GM12878 (cell line): ENCODE measurements around the gene TMEM198. TPM values are rescaled to one million over a fixed set of nuclear protein-coding genes. Genes with fewer than 3 reads are reported as not detected.

ENCODE experiments used
- ATAC-seq: fragments of 200-7000 bp; cut with Tn5 transposase; 3 replicates; pipeline ENCODE4 v1.9.1; 2020; ENCODE audit warnings: mild to moderate bottlenecking, moderate library complexity
- BruUV-seq: library from RNA; stranded (reverse); fragments of 400-500 nt; replicated peaks from 2 replicates; lab custom pipeline; 2021; lab: Mats Ljungman, UMichigan
- CTCF ChIA-PET: fragments of 300-600 bp; sonication (Branson Sonifier 250); formaldehyde crosslinking; extraction: SDS; loops from one replicate; lab custom pipeline; 2021; ENCODE audit warnings: inconsistent platforms; lab: Yijun Ruan, JAX
- POLR2A ChIA-PET: fragments of 350-600 bp; formaldehyde crosslinking; extraction: SDS; loops from one replicate; lab custom pipeline; 2021; ENCODE audit warnings: inconsistent platforms; lab: Charles Lee
- RAD21 ChIA-PET: fragments of 300-600 bp; sonication (Branson Sonifier 250); formaldehyde crosslinking; loops from one replicate; lab custom pipeline; 2023; ENCODE audit warnings: antibody characterized with exemption; ENCODE audit not compliant: unreplicated experiment; lab: Charles Lee
- SMC1A ChIA-PET: fragments of 300-600 bp; sonication (Branson Sonifier 250); formaldehyde crosslinking; loops from one replicate; lab custom pipeline; 2023; ENCODE audit not compliant: unreplicated experiment, uncharacterized antibody; lab: Charles Lee
- DNase-seq: peaks from one replicate; pipeline ENCODE4 v3.0.0-alpha.2; 2011; ENCODE audit warnings: low read depth, low spot score
- FAIRE-seq: peaks from 3 replicates; lab custom pipeline; 2011; peaks lifted over from hg19 to GRCh38; lab: Jason Lieb, UNC
- H2AFZ ChIP-seq: 2 replicates; pipeline ENCODE4 v1.6.0; 2011; ENCODE audit warnings: low read depth, low read length, control low read depth; ENCODE audit not compliant: control insufficient read depth
- H3K27ac ChIP-seq: 2 replicates; pipeline ENCODE4 v1.5.1; 2011; ENCODE audit warnings: control low read depth; ENCODE audit not compliant: control insufficient read depth, insufficient read depth
- H3K27me3 ChIP-seq, 2 experiments: replicated peaks in 1 of 2; 2 replicates each; pipeline versions ENCODE4 v1.6.0 to v1.6.1; 2011; ENCODE audit warnings: low read length in 1 of 2; ENCODE audit not compliant: control insufficient read depth in 2 of 2, insufficient read depth in 2 of 2
- H3K36me3 ChIP-seq, 2 experiments: 2 replicates each; pipeline ENCODE4 v1.5.1; 2011; ENCODE audit warnings: low read length in 1 of 2; ENCODE audit not compliant: control insufficient read depth in 2 of 2, insufficient read depth in 2 of 2
- H3K4me1 ChIP-seq: 2 replicates; pipeline ENCODE4 v1.6.1; 2011; ENCODE audit warnings: mild to moderate bottlenecking, low read length, moderate library complexity, mixed read lengths; ENCODE audit not compliant: control insufficient read depth, insufficient read depth
- H3K4me2 ChIP-seq: 2 replicates; pipeline ENCODE4 v1.6.0; 2011; ENCODE audit warnings: control low read depth; ENCODE audit not compliant: control insufficient read depth, insufficient read depth
- H3K4me3 ChIP-seq: fragments of 200-600 bp; sonication (generic); 2 replicates; pipeline ENCODE4 v1.5.1; 2016
- H3K79me2 ChIP-seq: 2 replicates; pipeline ENCODE4 v1.6.0; 2011; ENCODE audit warnings: low read length; ENCODE audit not compliant: control insufficient read depth, insufficient read depth
- H3K9ac ChIP-seq: 2 replicates; pipeline ENCODE4 v1.8.0; 2011; ENCODE audit warnings: low read length, control low read depth, mixed read lengths; ENCODE audit not compliant: control insufficient read depth, insufficient read depth
- H3K9me3 ChIP-seq: replicated peaks from 3 replicates; pipeline ENCODE4 v1.5.1; 2011; ENCODE audit warnings: mild to moderate bottlenecking, low read length; ENCODE audit not compliant: control insufficient read depth, insufficient read depth
- H4K20me1 ChIP-seq: 2 replicates; pipeline ENCODE4 v1.6.0; 2011; ENCODE audit not compliant: control insufficient read depth, insufficient read depth
- CREM ChIP-seq: IDR thresholded peaks from 2 replicates; pipeline ENCODE4 v1.6.1; 2014; ENCODE audit warnings: antibody characterized with exemption, low read depth
- DPF2 ChIP-seq: fragments of 450-650 bp; IDR thresholded peaks from 2 replicates; pipeline ENCODE4 v1.6.1; 2017; ENCODE audit warnings: mild to moderate bottlenecking
- HDGF ChIP-seq: fragments of 450-650 bp; IDR thresholded peaks from 2 replicates; pipeline ENCODE4 v1.6.1; 2016; ENCODE audit warnings: antibody characterized with exemption
- KDM1A ChIP-seq: fragments of 200-600 bp; sonication (generic); IDR thresholded peaks from 2 replicates; pipeline ENCODE4 v1.6.1; 2016; ENCODE audit warnings: borderline replicate concordance
- NBN ChIP-seq: fragments of 450-650 bp; IDR thresholded peaks from 2 replicates; pipeline ENCODE4 v1.6.1; 2016
- POLR2AphosphoS2 ChIP-seq: IDR thresholded peaks from 2 replicates; pipeline ENCODE4 v1.6.1; 2011; ENCODE audit warnings: low read depth, mild to moderate bottlenecking, low read length, improper control_type of control experiment, moderate library complexity
- POLR2AphosphoS5 ChIP-seq: IDR thresholded peaks from 2 replicates; pipeline ENCODE4 v1.6.1; 2011; ENCODE audit warnings: mild to moderate bottlenecking, low read length, inconsistent platforms
- RAD21 ChIP-seq: IDR thresholded peaks from 2 replicates; pipeline ENCODE4 v1.6.1; 2011; ENCODE audit warnings: mild to moderate bottlenecking, low read depth, low read length, moderate library complexity; ENCODE audit not compliant: insufficient read depth
- RB1 ChIP-seq: fragments of 450-650 bp; formaldehyde crosslinking; IDR thresholded peaks from 2 replicates; pipeline ENCODE4 v1.6.1; 2017; ENCODE audit warnings: mild to moderate bottlenecking, borderline replicate concordance
- SMARCA5 ChIP-seq: fragments of 450-650 bp; IDR thresholded peaks from 2 replicates; pipeline ENCODE4 v1.6.1; 2017; ENCODE audit warnings: mild to moderate bottlenecking
- SP1 ChIP-seq: IDR thresholded peaks from one replicate; pipeline ENCODE4 v1.6.1; 2011; ENCODE audit warnings: low read depth, low read length
- SREBF2 ChIP-seq: IDR thresholded peaks from 2 replicates; pipeline ENCODE4 v1.6.1; 2012; ENCODE audit warnings: mild to moderate bottlenecking, low read length
- TCF12 ChIP-seq: IDR thresholded peaks from 2 replicates; pipeline ENCODE4 v1.6.1; 2011; ENCODE audit warnings: low read depth, mild to moderate bottlenecking, low read length
- ZBTB4 ChIP-seq: fragments of 450-650 bp; formaldehyde crosslinking; IDR thresholded peaks from 2 replicates; pipeline ENCODE4 v1.4.0; 2022; ENCODE audit warnings: mild to moderate bottlenecking, moderate library complexity
- WGBS: methylation state at CpG from one replicate; pipeline ENCODE4 v1.1.6; 2016; ENCODE audit warnings: low lambda C conversion rate; ENCODE audit not compliant: insufficient replicate concordance, insufficient coverage; ENCODE audit errors: missing lambda C conversion rate; 5-methylcytosine and 5-hydroxymethylcytosine counted together
- in situ Hi-C: fragments of 300-500 bp; cut with MboI; formaldehyde crosslinking; loops from 9 replicates; pipeline ENCODE4 v1.14.3; 2018; ENCODE audit warnings: mixed read lengths
- intact Hi-C: fragments of 100-400 bp; cut with micrococcal nuclease; formaldehyde crosslinking; loops from one replicate; pipeline ENCODE4 v1.14.2; 2022; ENCODE audit not compliant: unreplicated experiment
- polyA plus RNA-seq, 11 experiments: library from polyadenylated mRNA; depleted of rRNA in 4 of 11; unstranded in 6 of 11; stranded (reverse) in 5 of 11; fragments of >200 nt; fragmentation: Nextera tagmentation in 4 of 11; fragmentation: Illumina TruSeq in 1 of 11; extraction: Ambion mirVana in 4 of 11; extraction: Trizol in 1 of 11; gene quantifications; 1 replicate in 1 of 11; 2 replicates in 10 of 11; pipeline versions ENCODE4 v1.2.1 to v1.2.3, GENCODE V29; 2011 to 2016; ENCODE audit warnings: inconsistent platforms in 2 of 11, missing spikeins in 2 of 11, low read depth in 1 of 11
- total RNA-seq, 4 experiments: library from RNA; depleted of rRNA in 3 of 4; stranded (reverse); fragments of >200 nt in 3 of 4; fragmentation: Illumina TruSeq in 1 of 4; extraction: Trizol in 1 of 4; gene quantifications; 2 replicates each; pipeline versions ENCODE4 v1.2.1 to v1.2.3, GENCODE V29; 2013 to 2021
- TF ChIP-seq, protein P1 (sequence below), 3 experiments: IDR thresholded peaks in 2 of 3; conservative IDR thresholded peaks in 1 of 3; 2 replicates each; pipeline ENCODE4 v1.5.1; 2011; ENCODE audit warnings: low read depth in 3 of 3, low read length in 3 of 3, mild to moderate bottlenecking in 3 of 3, control low read depth in 2 of 3, moderate library complexity in 2 of 3, inconsistent platforms in 1 of 3, mixed read lengths in 1 of 3; ENCODE audit not compliant: control insufficient read depth in 2 of 3, insufficient read depth in 1 of 3; ENCODE audit errors: extremely low read depth in 1 of 3
- TF ChIP-seq, protein P2 (sequence below): IDR thresholded peaks from 2 replicates; pipeline ENCODE4 v1.6.1; 2012; ENCODE audit warnings: low read depth, low read length, improper control_type of control experiment

The TMEM198 gene
- total and polyA plus RNA-seq, 10 of the 15 experiments (the other 5 are each of a cell fraction or from before 2014, with no cell fraction given), result 0.16 to 1.2 (median 0.65) TPM; not detected in 2

DNA sequence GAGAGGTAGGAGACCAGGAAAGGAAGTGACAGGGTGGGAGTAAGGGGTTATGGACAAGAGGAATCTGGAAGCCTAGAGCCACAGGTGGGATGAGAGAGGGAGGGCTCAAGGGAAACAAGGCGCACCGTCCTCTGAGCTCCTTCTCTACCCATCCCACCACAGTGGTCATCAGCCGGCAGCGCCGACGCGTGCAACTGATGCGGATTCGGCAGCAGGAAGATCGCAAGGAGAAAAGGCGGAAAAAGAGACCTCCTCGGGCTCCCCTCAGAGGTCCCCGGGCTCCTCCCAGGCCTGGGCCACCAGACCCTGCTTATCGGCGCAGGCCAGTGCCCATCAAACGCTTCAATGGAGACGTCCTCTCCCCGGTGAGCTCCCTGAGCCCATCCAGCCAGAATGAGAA, 5.2 kb downstream of the TMEM198 start:
- H3K27me3 ChIP-seq, result peaks cover 8% of the 10 kb centered on the region in 2 experiments
- ATAC-seq (no peak), DNase-seq (no peak), FAIRE-seq (no peak)
- H3K79me2 ChIP-seq, result no peaks in the 10 kb centered on the region
- H3K9ac ChIP-seq, result no peak overlapping the region
- H3K4me1 ChIP-seq, result no peaks in the 10 kb centered on the region; the same call in 1 of the 2 replicates
- no TSS peak for BruUV-seq
- H3K4me3 ChIP-seq, result no peak overlapping the region
- no peaks in the 10 kb centered on the region; the same call in 1 of the 2 replicates for H4K20me1 ChIP-seq
- no peaks in the 10 kb centered on the region for H3K36me3 ChIP-seq
- H3K27ac ChIP-seq, result no peak overlapping the region
- in situ Hi-C loops (no loop called here), intact Hi-C loops (no loop called here)
- ChIA-PET SMC1A (no interaction called here), POLR2A (no interaction called here), RAD21 (no interaction called here), CTCF (interaction anchor here (1.2 to 2.2 kb wide), 2 partner anchors 12 to 141 kb away, joined by 4 to 6 read pairs; no protein-coding TSS in a partner anchor)
- H3K4me2 ChIP-seq, result no peak overlapping the region
- no peak overlapping the region for H2AFZ ChIP-seq
- WGBS, result 67% methylated on average over 18 of the region's 18 CpGs
- H3K9me3 ChIP-seq, result no peaks in the 10 kb centered on the region; the same call in 2 of the 3 replicates
- TF ChIP-seq DPF2, result no peak
- no peak for TF ChIP-seq POLR2AphosphoS5
- no peak for TF ChIP-seq KDM1A
- TF ChIP-seq, protein P1, sequence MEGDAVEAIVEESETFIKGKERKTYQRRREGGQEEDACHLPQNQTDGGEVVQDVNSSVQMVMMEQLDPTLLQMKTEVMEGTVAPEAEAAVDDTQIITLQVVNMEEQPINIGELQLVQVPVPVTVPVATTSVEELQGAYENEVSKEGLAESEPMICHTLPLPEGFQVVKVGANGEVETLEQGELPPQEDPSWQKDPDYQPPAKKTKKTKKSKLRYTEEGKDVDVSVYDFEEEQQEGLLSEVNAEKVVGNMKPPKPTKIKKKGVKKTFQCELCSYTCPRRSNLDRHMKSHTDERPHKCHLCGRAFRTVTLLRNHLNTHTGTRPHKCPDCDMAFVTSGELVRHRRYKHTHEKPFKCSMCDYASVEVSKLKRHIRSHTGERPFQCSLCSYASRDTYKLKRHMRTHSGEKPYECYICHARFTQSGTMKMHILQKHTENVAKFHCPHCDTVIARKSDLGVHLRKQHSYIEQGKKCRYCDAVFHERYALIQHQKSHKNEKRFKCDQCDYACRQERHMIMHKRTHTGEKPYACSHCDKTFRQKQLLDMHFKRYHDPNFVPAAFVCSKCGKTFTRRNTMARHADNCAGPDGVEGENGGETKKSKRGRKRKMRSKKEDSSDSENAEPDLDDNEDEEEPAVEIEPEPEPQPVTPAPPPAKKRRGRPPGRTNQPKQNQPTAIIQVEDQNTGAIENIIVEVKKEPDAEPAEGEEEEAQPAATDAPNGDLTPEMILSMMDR (IDR thresholded peaks at IDR 0.05 in 2 of 3, conservative IDR thresholded peaks at IDR 0.05 in 1 of 3; ENCODE audit: control insufficient read depth in 2 of 3, extremely low read depth in 1 of 3, insufficient read depth in 1 of 3, low read depth in 3 of 3, low read length in 3 of 3), result no peak
- no peak for TF ChIP-seq SREBF2
- TF ChIP-seq HDGF, result no peak
- TF ChIP-seq CREM, result no peak
- no peak for TF ChIP-seq ZBTB4 (CRISPR knock-in tag)
- TF ChIP-seq POLR2AphosphoS2, result no peak
- no peak for TF ChIP-seq SMARCA5
- TF ChIP-seq, protein P2, sequence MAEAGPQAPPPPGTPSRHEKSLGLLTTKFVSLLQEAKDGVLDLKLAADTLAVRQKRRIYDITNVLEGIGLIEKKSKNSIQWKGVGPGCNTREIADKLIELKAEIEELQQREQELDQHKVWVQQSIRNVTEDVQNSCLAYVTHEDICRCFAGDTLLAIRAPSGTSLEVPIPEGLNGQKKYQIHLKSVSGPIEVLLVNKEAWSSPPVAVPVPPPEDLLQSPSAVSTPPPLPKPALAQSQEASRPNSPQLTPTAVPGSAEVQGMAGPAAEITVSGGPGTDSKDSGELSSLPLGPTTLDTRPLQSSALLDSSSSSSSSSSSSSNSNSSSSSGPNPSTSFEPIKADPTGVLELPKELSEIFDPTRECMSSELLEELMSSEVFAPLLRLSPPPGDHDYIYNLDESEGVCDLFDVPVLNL, result no peak
- TF ChIP-seq NBN, result no peak
- TF ChIP-seq TCF12, result no peak
- no peak for TF ChIP-seq SP1
- no peak for TF ChIP-seq RB1
- no peak for TF ChIP-seq RAD21
